Forelimb muscle (tissue), 1 donor: ENCODE measurements around the gene HSFX1. TPM values are rescaled to one million over a fixed set of nuclear protein-coding genes. Genes with fewer than 3 reads are reported as not detected.

ENCODE experiments used
- DNase-seq: peaks from one replicate; pipeline ENCODE4 v3.0.0-alpha.2; 2013; ENCODE audit warnings: low read depth
- polyA plus RNA-seq: library from polyadenylated mRNA; unstranded; fragments of 120-200 nt; gene quantifications from one replicate; pipeline ENCODE4 v1.2.1, GENCODE V29; 2013; ENCODE audit not compliant: insufficient read length

HSFX1 gene
- polyA plus RNA-seq, 1 donor: 2.6 TPM

DNA sequence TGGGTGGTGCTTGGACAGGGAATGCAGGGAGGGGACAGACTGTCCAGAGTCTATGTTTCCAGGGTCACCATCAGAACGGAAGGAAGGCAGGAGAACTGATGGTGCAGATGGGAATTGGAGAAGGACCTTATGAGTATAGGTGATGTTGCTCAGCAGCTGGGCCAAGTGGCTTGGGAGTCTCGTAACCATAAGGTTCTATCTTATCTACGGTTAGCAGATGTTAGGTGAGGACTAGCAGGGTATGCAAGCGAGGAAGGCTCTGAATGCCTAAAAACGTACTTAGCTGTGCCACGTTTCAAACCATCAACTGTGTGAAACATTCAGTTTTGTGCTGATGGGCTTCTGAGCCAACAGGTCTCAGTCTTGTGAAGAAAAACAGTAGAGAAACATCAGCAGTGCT lies 30.2 kb downstream of the HSFX1 start:
- DNase-seq: no peak

DNA sequence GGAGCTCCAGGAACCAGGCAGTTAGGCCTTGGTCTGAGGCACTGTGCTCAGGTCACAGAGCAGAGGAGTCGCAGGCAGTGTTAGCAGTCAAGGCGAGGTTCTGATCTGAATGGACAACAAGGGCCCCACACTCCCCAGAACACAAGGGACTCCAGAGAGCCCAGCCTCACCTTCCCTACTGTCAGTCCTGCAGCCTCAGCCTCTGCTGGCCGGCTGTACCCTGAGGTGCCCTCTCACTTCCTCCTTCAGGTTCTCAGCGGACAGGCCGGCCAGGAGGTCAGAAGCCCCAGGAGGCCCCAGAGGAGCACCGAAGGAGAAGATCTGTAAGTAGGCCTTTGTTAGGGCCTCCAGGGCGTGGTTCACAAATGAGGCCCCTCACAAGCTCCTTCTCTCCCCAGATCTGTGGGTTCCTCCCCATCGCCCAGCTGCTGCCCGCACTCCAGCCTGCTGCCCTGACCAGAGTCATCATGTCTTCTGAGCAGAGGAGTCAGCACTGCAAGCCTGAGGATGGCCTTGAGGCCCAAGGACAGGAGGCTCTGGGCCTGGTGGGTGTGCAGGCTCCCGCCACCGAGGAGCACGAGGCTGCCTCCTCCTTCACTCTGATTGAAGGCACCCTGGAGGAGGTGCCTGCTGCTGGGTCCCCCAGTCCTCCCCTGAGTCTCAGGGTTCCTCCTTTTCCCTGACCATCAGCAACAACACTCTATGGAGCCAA lies 34.0 kb downstream of the HSFX1 start:
- no peak for DNase-seq

DNA sequence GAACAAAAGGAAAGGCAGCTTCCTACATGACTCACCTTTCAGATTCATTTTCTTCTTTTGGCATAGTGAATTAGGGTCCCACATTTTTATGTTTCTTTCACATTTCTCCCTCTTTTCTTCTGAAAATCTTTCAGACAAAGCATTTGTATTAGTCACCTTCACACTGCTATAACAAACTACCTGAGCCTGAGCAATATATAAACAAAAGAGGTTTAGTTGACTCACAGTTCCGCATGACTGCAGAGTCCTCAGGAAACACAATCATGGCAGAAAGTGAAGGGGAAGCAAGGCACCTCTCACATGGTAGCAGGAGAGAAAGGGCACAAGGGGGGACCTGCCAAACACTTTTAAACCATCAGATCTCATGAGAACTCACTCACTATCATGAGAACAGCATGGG lies 44.8 kb downstream of the HSFX1 start:
- no peak for DNase-seq

DNA sequence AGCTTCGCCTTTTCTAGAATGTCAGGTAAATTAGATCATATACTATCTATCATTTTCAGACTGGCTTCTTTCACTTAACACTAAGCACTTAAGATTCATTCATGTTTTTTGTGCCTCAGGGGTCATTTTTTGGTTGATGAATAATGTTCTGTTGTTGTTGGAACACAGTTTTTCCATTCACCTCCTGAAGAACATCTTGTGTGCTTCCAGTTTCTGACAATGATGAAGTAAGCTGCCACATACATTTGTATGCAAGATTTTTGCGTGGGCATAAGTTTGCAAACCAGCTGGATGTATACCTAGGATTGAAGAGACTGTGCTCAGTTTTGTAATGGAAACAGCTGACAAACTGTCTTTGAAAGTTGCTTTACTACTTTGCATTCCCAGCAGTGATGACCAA lies 45.5 kb downstream of the HSFX1 start:
- DNase-seq: no peak

DNA sequence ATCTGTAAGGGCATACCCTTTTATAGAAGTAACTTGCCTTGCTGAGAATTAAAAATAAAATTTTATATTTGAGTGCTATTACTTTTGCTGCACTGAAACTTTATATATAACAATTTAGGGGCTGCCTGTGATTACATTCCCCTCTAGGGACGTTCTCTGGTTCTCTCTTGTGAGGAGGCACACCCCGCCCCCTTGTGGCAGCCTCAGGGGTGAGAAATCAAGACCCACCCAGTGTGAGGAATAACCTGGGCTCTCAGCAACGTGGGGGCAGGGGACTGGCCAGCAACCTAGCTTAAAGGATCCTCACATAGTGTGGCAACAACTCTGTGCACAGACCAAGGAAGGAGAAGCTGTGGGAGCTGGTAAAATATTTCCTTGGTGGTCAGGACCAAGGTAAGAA lies 51.6 kb downstream of the HSFX1 start:
- DNase-seq: no peak

Other genes starting within 250 kb of the HSFX1 start
- 21.4 TPM for gene EOLA1, start 233.1 kb upstream of the HSFX1 start, polyA plus RNA-seq
- gene HSFX3, start 224.1 kb upstream of the HSFX1 start, polyA plus RNA-seq: 1.1 TPM
- not detected for gene MAGEA9B, start 186.6 kb upstream of the HSFX1 start, polyA plus RNA-seq
- gene HSFX2, start 178.8 kb upstream of the HSFX1 start, polyA plus RNA-seq: 0.18 TPM
- gene TMEM185A, start 142.3 kb upstream of the HSFX1 start, polyA plus RNA-seq: 28.0 TPM
- gene MAGEA11, start 62.0 kb upstream of the HSFX1 start, polyA plus RNA-seq: not detected
- gene MAGEA9, start 7.9 kb downstream of the HSFX1 start, polyA plus RNA-seq: not detected
- gene MAGEA8, start 107.1 kb downstream of the HSFX1 start, polyA plus RNA-seq: 0.25 TPM
- 0.61 TPM for gene HSFX4, start 155.5 kb downstream of the HSFX1 start, polyA plus RNA-seq
- gene EOLA2, start 164.4 kb downstream of the HSFX1 start, polyA plus RNA-seq: 22.6 TPM